Testis (tissue), 2 donors: ENCODE data around the gene TGFBR2.

Experiments
- CTCF ChIP-seq, 3 experiments: fragments of 450-650 bp in 2 of 3; fragments of 200-600 bp in 1 of 3; sonication (generic) in 1 of 3; IDR thresholded peaks; one replicate each; pipeline ENCODE4 v1.5.1; 2016 to 2019; ENCODE audit warnings: antibody characterized with exemption in 3 of 3, mild to moderate bottlenecking in 2 of 3, moderate library complexity in 1 of 3
- POLR2A ChIP-seq: fragments of 450-650 bp; IDR thresholded peaks from one replicate; pipeline ENCODE4 v1.6.1; 2017; ENCODE audit warnings: antibody characterized with exemption, mild to moderate bottlenecking, moderate library complexity

- no peak for TF ChIP-seq POLR2A
- TF ChIP-seq CTCF (IDR thresholded peaks at IDR 0.05): no peak
Measured at GRCh38 chr3:30690199-30690598, 83.8 kb downstream of the TGFBR2 start.
